HK-2 (cell line): Measurements from ENCODE around the gene INS.

ENCODE experiments used
- DNase-seq: peaks from one replicate; pipeline ENCODE4 v3.0.0-alpha.2; 2018; ENCODE audit not compliant: unreplicated experiment

The INS gene

GRCh38 chr11:2144544-2145248 is 16.3 kb downstream of the INS start:
- no peak for DNase-seq

GRCh38 chr11:2143799-2144543 is 17.0 kb downstream of the INS start:
- no peak for DNase-seq

- no peak for DNase-seq
Measured at GRCh38 chr11:2143477-2143798, 17.6 kb downstream of the INS start.

GRCh38 chr11:2142762-2143202 is 18.2 kb downstream of the INS start:
- no peak for DNase-seq

GRCh38 chr11:2142300-2142759 is 18.7 kb downstream of the INS start:
- no peak for DNase-seq

GRCh38 chr11:2140411-2141400 is 20.3 kb downstream of the INS start:
- no peak for DNase-seq

GRCh38 chr11:2139621-2140337 is 21.2 kb downstream of the INS start:
- DNase-seq: no peak

GRCh38 chr11:2139123-2139521 is 21.9 kb downstream of the INS start, which contains the start of gene IGF2:
Gene IGF2 (minus strand): TSS chr11:2139389. CDS start chr11:2135523, 3,866 bp downstream.
- no peak for DNase-seq

- no peak for DNase-seq
Measured at GRCh38 chr11:2138431-2139122, 22.4 kb downstream of the INS start.

GRCh38 chr11:2138068-2138430 is 23.0 kb downstream of the INS start:
- DNase-seq: no peak

- DNase-seq: peak; percentile 36
Measured at GRCh38 chr11:2137202-2138067, 23.6 kb downstream of the INS start.

- no peak for DNase-seq
Measured at GRCh38 chr11:2136952-2137201, 24.1 kb downstream of the INS start.

GRCh38 chr11:2136209-2136951 is 24.6 kb downstream of the INS start:
- no peak for DNase-seq

GRCh38 chr11:2135648-2136201 is 25.3 kb downstream of the INS start:
- DNase-seq: no peak

GRCh38 chr11:2135018-2135569 is 25.9 kb downstream of the INS start:
- no peak for DNase-seq

GRCh38 chr11:2134022-2135010 is 26.7 kb downstream of the INS start:
- DNase-seq: no peak

GRCh38 chr11:2133241-2134021 is 27.6 kb downstream of the INS start:
- DNase-seq: no peak
